ENCODE data around the gene NUDT22. TPM values are rescaled to one million over a fixed set of nuclear protein-coding genes. Genes with fewer than 3 reads are reported as not detected.

Gene NUDT22
- total and polyA plus RNA-seq, 2 of the 4 experiments (the other 2 are of a cell fraction): 21.3 to 44.6 TPM

DNA sequence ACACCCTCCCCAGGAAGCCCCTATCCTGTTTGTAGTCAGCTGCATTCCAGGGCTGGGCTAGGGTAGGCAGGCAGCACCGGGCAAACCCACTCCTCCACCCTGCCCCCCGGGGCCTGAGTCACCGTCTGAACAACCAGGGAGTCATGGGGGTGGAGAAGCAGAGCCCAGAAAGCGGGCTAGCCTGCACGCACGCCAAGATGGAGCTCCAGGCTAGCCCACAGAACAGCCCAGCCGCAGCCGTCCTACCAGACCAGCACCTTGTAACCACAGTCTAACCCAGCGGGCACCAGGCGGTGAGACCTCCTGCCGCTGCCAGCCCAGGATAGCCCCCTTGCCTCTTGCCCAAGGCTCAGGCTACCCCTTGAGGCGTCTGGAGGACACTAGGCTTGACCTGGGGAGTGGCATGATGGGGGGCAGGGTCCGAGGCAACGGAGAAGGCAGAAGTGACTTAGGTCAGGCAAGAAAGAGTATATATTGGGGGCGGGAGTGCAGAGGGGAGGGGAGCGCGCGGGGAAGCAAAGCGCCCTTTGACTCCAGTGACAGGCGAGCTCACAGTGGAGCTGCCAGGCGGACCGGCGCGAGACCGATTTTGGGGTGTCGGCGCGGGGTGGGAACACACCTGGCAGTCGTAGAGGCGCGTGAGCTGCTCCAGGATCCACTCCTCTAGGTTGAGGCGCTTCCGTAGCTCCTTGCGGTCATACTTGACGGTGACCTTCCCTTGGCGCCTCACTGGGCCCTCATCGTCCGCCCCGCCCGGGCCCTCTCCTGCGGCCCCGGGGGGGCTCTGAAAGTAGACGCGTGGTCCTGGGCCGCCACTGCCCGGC lies 19.9 kb downstream of the NUDT22 start:
- peak overlapping the region; percentile 96 for H3K4me2 ChIP-seq (ENCODE audit: low read depth, low read length)
- peak overlapping the region; percentile 100 for H3K14ac ChIP-seq (replicated peaks; ENCODE audit: low read depth, low read length)
- peak; percentile 91 for DNase-seq
- peak overlapping the region; percentile 65 to 91 for H4K8ac ChIP-seq (ENCODE audit: low read depth in 2 of 2, low read length in 2 of 2)
- ATAC-seq (ENCODE audit: low read depth): peak; percentile 5
- H3K9me1 ChIP-seq (ENCODE audit: insufficient read depth, low read length): peaks cover 5% of the 10 kb centered on the region
- peak overlapping the region; percentile 52; the same call in 1 of the 3 replicates for H2BK15ac ChIP-seq (ENCODE audit: low read depth, low read length)
- H3K9me3 ChIP-seq (ENCODE audit: control insufficient read depth, insufficient read depth, low read length): no peaks in the 10 kb centered on the region
- intact Hi-C loops (cut with micrococcal nuclease) (no loop called here), dilution Hi-C loops (cut with HindIII; ENCODE audit: low sequenced_read_pairs, unreplicated experiment) (no loop called here), in situ Hi-C loops (cut with MboI; ENCODE audit: low sequenced_read_pairs) (no loop called here)
- no TSS peak for BruUV-seq (replicated peaks)
- H3K4me3 ChIP-seq (ENCODE audit: insufficient read depth, low read depth, low read length): peak overlapping the region; percentile 95
- peak overlapping the region; percentile 100 for H2AK5ac ChIP-seq (ENCODE audit: low read depth, low read length)
- peak overlapping the region; percentile 98 for H2BK5ac ChIP-seq (ENCODE audit: low read depth, low read length, poor library complexity, severe bottlenecking)
- peak overlapping the region; percentile 89 for H2AFZ ChIP-seq (replicated peaks; ENCODE audit: low read length, poor library complexity)
- peak overlapping the region; percentile 31 for H2BK20ac ChIP-seq (ENCODE audit: low read depth, low read length)
- peaks cover 12% of the 10 kb centered on the region for H3K36me3 ChIP-seq (ENCODE audit: control insufficient read depth, insufficient read depth, low read length)
- TF ChIP-seq SMC3 (IDR thresholded peaks at IDR 0.05; ENCODE audit: low read depth, low read length): no peak
- peak; percentile 88 for TF ChIP-seq POLR2A (IDR thresholded peaks at IDR 0.05; ENCODE audit: low read depth, low read length)
- TF ChIP-seq FOS (IDR thresholded peaks at IDR 0.05; ENCODE audit: low read depth, low read length): peak; percentile 86
- TF ChIP-seq RAD21 (IDR thresholded peaks at IDR 0.05; ENCODE audit: low read length): no peak
- no peak for TF ChIP-seq ELK1 (IDR thresholded peaks at IDR 0.05; ENCODE audit: borderline replicate concordance, low read depth, low read length)
- TF ChIP-seq CEBPB (IDR thresholded peaks at IDR 0.05; ENCODE audit: low read depth, low read length): no peak
- no peak for TF ChIP-seq MAFK (IDR thresholded peaks at IDR 0.05; ENCODE audit: low read depth, low read length)
- TF ChIP-seq RCOR1 (IDR thresholded peaks at IDR 0.05; ENCODE audit: insufficient replicate concordance, low read length): peak; percentile 85
- TF ChIP-seq NFE2L2 (IDR thresholded peaks at IDR 0.05; ENCODE audit: low read depth, low read length): 0 out of 2 replicates have a peak, but pooled peaks have one; percentile 23
- TF ChIP-seq MXI1 (IDR thresholded peaks at IDR 0.05; ENCODE audit: borderline replicate concordance, low read depth, low read length): peak; percentile 14; the same call in 1 of the 2 replicates
- TF ChIP-seq, protein P1, sequence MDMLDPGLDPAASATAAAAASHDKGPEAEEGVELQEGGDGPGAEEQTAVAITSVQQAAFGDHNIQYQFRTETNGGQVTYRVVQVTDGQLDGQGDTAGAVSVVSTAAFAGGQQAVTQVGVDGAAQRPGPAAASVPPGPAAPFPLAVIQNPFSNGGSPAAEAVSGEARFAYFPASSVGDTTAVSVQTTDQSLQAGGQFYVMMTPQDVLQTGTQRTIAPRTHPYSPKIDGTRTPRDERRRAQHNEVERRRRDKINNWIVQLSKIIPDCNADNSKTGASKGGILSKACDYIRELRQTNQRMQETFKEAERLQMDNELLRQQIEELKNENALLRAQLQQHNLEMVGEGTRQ (IDR thresholded peaks at IDR 0.05; ENCODE audit: low read depth, low read length): 0 out of 2 replicates have a peak, but pooled peaks have one; percentile 7
- TF ChIP-seq BHLHE40 (IDR thresholded peaks at IDR 0.05; ENCODE audit: low read depth, low read length): no peak; the same call in 1 of the 2 replicates
- peak; percentile 71; the same call in 1 of the 2 replicates for TF ChIP-seq CHD1 (IDR thresholded peaks at IDR 0.05; ENCODE audit: low read depth, low read length)
- peak; percentile 96 for TF ChIP-seq MAZ (IDR thresholded peaks at IDR 0.05; ENCODE audit: borderline replicate concordance, low read depth, low read length)
- H3K9ac ChIP-seq (ENCODE audit: low read depth, low read length): peak overlapping the region; percentile 93
- H4K20me1 ChIP-seq (ENCODE audit: insufficient read depth, low read length): peaks cover 26% of the 10 kb centered on the region
- H3K27ac ChIP-seq (ENCODE audit: insufficient read depth, low read length): peak overlapping the region; percentile 98
- CTCF ChIA-PET: interaction anchor here (0.6 to 2.1 kb wide), 2 partner anchors 24 to 55 kb away, joined by 4 to 7 read pairs; no protein-coding TSS in a partner anchor
- peak overlapping the region; percentile 56 for H3K18ac ChIP-seq (ENCODE audit: low read depth, low read length)
- peak overlapping the region; percentile 100 for H3K4ac ChIP-seq (ENCODE audit: low read depth, low read length)
- H3K79me1 ChIP-seq (ENCODE audit: low read depth in 1 of 2, low read length in 2 of 2): peaks cover 8 to 33% of the 10 kb centered on the region in 2 experiments; a peak in 3 of 4 replicates
- peak overlapping the region; percentile 98 for H4K91ac ChIP-seq (ENCODE audit: insufficient read depth, low read depth, low read length)
- H3K23ac ChIP-seq (ENCODE audit: low read depth, low read length): peak overlapping the region; percentile 96
- WGBS, 2 experiments (ENCODE audit: extremely low coverage in 2 of 2, insufficient read length in 1 of 2): 0% methylated on average over 18 of the region's 46 CpGs; no CpG with 5 or more reads in 1 of the 2 experiments
- peak overlapping the region; percentile 100 for H2AK9ac ChIP-seq (replicated peaks; ENCODE audit: low read depth, low read length, poor library complexity)
- H2BK120ac ChIP-seq (ENCODE audit: low read depth, low read length): peak overlapping the region; percentile 92
- peak overlapping the region; percentile 86 for H3K56ac ChIP-seq (ENCODE audit: extremely low read depth, insufficient read depth, low read length)
- no peaks in the 10 kb centered on the region for H3K27me3 ChIP-seq (ENCODE audit: control insufficient read depth, insufficient read depth, low read length)
- H3K4me1 ChIP-seq (ENCODE audit: control insufficient read depth, insufficient read depth, low read length): peaks cover 9% of the 10 kb centered on the region
- POLR2A ChIA-PET (ENCODE audit: unreplicated experiment): interaction anchor here (1.2 kb wide), 1 partner anchor 24 kb away, joined by 3 read pairs; no protein-coding TSS in a partner anchor
- H4K5ac ChIP-seq (ENCODE audit: low read depth, low read length): peak overlapping the region; percentile 51

Data from IMR-90 (cell line).